Stimulated activated CD8-positive, alpha-beta memory T cell treated with anti-CD3 and anti-CD28 coated beads, Interleukin-2, amount 100 ng/mL, for 48 hours (primary cell): ENCODE data around the gene CHMP5.

Source experiments
- DNase-seq, 2 donors: peaks; one replicate each; pipeline ENCODE4 v3.0.0-alpha.2; 2020; ENCODE audit warnings: low read depth in 2 of 2

Gene CHMP5

GRCh38 chr9:33264473-33265177 lies at the start of gene CHMP5, which contains the start of gene BAG1:
CHMP5 (plus strand) TSS chr9:33265049; CDS start chr9:33265079, 30 bp downstream.
BAG1 (minus strand) TSS chr9:33264708.
- peak; percentile 99 to 100 for DNase-seq

DNA sequence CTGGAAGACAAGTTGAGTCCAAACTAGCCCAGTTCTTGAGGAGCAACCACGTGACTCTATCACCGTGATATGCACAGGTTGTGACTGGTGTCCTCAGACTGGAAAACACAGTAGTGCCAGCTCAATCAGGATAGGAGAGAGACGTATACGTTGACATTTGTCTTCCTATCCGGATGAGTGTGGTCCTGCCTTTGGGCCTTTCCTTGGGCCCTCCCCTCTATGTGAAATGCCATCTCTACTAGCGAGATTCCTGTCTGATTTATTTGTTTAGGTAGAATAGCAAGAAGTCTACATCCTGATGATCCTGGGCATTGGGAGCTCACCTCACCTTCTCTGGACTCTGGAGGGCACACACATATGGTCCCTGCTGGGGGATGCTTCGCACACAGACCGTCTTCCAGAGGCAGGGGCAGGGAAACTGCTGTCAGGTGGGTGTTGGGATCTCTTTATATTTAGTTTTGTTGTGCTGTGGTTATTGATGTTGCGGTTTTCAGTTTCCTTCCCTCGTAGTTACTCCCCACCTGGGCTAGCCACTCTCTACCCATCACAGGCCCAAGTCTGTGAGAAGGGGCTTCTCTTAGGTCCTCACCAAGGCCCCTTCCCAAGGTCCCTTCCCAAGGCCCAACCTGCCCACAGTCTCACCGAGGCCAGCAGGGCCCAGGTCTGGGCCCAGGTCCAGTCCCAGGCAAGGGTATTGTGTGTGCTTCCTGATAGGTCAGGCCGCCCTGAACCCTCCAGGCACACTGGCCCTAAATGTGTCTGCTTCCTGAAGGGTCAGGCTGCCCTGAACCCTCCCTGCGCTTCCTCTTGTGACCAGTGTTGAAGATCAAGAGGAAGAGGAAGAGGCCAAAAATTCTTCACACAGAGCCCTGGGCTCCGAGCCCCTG lies 43.9 kb upstream of the CHMP5 start:
- no peak for DNase-seq

GRCh38 chr9:33221568-33221884 lies 43.3 kb upstream of the CHMP5 start:
- no peak for DNase-seq

- DNase-seq, result no peak
Measured at GRCh38 chr9:33222031-33222430, 42.8 kb upstream of the CHMP5 start.

DNA sequence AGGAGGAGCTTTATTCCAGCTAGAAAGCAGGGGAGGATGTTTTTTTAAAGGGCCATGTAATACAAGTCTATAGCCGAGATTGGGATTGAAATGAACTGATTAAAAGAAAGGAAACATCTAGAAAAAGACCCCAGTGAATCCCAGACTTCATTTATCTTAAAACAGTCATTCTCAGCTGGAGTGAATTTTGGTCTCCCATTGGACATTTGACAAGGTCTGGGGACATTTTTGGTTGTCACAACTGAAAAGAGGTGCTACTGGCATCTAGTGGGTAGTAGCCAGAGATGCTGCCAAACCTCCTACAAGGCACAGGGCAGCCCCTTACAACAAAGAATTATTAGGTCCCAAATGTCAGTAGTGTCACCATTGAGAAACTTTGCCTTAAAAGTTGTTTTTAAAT lies 41.2 kb upstream of the CHMP5 start:
- no peak for DNase-seq

DNA sequence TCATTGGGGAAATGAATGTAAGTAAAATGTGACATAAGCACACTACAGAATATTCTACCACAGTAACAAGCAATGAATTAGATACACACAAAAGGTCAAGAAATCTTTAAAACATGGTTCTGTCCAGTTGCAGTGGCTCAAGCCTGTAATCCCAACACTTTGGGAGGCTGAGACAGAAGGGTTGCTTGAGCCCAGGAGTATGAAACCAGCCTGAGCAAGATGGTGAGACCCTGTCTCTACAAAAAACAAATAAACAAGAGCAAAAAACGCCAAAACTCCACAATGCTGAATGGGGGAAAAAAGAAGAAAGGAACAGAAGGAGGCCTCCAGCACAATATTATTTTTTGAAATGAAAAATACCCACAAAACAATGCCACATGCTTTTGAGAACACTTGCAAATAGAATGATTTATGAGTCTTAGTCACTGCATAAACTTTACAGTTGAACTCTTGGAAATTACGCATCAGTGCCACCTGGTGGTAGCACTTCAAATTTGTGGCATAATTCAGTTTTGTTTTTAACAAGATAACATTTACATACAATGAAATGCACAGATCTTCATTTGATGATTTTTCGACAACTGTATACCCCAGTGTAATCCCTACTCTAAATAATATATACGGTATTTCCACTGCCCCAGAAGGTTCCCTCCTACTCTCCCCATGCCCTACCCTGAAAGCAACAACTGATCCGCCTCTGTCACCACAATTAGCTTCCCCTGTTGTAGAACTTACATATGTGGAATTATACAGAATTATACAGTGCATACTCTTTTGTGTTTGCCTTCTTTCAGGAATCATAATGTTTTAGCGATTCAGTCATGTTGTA lies 39.3 kb upstream of the CHMP5 start:
- peak; percentile 30 to 42 for DNase-seq

- DNase-seq, result no peak
Measured at GRCh38 chr9:33227008-33227398, 37.8 kb upstream of the CHMP5 start.

- DNase-seq, result no peak
Measured at GRCh38 chr9:33227741-33228140, 37.1 kb upstream of the CHMP5 start.

DNA sequence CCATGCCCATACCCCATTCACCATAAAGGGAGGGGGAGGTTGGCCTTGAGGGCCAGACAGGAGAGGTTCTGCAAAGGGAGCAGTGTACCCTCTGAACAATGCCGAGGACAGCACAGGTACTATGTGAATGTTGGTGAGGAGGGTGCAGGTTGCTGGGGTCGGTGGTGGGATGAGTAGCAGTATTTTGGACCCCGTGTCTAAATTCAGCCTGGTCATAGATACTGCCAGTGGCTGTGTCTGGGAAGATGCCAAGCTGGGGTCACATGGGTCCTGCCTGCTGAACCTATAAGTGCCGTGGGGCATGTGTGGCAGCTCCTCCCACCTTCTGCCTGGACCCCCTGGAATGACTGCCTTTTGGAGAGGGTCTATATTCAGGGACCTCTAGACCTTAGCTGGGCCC lies 36.2 kb upstream of the CHMP5 start:
- DNase-seq, result no peak

DNA sequence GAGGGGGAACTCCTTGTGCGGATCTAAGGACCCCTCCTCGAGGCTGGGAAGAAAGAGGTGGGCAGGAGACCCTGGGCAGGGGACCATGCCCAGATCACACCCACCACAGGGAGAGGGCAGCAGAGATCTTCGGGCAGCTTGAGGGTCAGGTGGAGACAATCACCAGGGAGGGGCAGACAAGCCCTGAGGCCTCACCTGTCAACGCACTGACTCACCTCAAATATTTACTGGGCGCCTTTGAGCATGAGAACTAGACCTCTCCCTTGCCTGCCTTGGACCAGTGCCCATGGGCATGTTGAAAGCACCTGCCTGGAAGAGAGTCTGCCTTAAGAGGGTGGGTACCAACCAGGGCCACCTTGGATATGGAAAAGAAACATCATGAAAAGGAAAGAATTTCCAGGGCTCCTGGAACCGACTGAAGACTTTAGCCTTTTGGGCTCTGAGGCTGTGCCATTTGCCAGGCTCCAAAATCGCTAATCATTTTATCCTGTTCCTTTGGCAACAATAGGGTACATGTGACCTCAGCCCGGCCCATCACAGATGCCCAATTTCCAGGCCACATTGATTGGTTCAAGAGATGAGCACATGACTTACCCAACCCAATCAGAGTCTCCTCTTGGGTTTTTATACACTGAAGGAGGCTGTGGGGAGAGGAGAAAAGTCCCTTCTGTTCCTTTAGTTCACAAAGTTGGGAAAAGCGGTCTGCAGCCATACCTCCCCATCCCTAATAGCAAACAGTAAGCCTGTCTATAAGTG lies 35.3 kb upstream of the CHMP5 start:
- no peak for DNase-seq

GRCh38 chr9:33230756-33231622 lies 33.9 kb upstream of the CHMP5 start:
- DNase-seq, result no peak

DNA sequence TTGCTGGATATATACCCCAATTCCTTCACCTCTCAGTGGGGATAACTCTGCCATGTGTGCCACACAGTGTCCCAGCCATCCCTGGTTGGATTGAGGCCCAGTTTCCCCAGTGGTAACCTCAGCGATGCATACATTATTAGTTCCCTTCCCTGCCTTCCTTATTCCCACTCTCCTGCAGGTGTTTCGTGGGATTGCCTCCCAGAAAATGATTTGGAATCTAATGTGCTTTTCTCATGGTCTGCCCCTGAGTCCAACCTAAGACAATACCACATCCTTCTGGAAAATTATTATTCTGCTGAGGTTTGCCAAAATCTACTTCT lies 33.3 kb upstream of the CHMP5 start:
- DNase-seq, result no peak

DNA sequence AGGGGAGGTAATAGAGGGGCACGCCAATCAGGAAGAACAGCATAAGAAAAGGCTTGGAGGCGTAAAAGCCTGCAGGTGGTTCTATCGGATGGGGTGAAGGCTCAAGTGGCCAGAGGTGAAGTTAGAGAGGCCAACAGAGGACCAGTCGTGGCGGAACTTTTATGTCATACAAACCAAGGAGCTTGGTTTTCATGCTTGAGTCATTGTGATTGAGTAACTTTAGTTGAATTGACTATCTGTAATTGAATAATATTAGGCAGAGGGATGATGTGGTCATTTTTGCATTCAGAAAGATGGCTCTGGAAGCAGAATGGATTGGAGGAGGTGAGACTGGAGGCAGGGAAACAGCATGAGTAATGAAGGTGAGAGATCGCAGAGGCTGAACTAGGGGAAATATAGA lies 32.0 kb upstream of the CHMP5 start:
- no peak for DNase-seq

- no peak for DNase-seq
Measured at GRCh38 chr9:33233626-33234342, 31.1 kb upstream of the CHMP5 start.

DNA sequence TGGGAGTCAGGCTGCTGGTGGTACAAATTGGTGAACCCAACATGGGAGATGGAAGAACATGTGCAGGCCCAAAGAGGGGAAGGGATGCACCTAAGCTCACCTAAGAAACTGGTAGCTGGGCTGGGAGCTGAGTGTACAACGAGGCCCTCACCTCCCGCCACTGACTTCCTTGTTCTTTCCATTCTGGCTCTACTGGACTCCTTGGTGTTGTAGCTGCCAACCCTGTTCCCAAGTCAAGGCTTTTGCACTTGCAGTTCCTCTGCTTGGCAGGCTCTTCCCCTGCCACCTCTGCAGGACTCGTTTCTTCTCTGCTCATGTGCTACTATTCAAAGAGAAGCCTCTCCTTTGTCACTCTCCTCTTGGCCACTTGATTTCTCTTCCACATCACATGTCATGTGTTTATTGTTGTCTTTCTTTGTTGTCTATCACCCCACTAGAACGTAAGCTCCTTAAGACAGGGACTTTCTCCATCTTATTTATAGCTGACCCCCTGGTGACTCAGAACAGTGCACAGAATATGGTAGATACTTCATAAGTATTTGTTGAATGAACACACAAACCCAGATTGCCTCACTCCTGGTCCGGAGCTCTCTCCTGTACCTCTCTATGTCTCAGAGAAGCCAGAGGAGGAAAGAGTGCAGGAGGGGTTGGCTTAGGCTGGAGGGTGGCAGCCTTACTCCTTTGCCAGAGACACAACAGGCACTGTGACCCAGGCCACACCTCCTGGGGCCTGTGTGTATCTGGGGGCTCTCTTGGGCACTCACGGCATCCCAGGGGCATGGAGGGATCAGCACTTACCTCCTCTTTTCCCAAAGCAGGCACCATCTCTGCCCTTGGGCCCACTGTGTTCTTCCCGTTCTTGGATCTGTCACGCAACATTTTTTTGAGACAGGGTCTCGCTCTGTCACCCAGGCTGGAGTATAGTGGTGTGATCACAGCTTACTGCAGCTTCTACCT lies 30.1 kb upstream of the CHMP5 start:
- no peak for DNase-seq

DNA sequence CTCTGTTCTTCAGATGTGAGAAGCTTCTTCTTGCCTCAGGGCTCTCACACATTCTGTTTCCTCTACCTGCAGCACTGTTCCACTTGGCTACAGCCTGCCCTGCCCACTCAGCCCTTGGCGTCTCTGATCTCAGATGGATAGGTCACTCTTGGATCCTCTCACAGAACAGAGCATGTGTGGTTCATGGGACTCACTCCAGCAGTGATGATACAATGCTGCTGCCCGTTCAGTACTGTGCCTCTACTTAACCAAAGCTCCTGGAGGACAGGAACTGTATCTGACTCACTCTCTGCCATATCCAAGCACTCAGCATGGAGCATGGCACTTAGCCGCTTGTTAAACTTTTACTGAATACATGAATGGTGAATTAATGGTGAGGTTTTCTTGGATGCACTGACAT lies 28.3 kb upstream of the CHMP5 start:
- DNase-seq, result no peak

- DNase-seq, result no peak
Measured at GRCh38 chr9:33239921-33240320, 24.9 kb upstream of the CHMP5 start, which contains the start of gene SPINK4. SPINK4 (plus strand) TSS chr9:33240167; CDS start chr9:33240209, 42 bp downstream.

DNA sequence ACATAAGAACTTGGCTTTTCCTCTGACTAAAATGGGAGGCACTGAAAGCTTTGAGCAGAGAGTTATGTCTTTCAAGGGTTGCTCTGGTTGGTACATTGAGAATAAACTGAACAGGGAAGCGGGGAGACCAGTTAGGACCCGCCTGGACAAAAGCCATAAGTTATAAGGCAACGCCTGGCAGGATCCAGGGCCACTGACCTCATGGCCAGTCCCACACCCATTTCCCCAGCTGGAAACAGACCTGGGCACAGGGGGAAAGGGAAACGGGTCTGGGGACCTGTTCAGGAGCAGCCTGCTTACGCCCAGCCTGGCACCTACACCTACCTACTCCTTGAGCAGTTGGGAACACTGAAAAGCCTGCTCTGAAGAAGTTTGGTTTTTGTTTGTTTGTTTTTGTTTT lies 23.6 kb upstream of the CHMP5 start:
- DNase-seq, result no peak

- no peak for DNase-seq
Measured at GRCh38 chr9:33242609-33243134, 22.2 kb upstream of the CHMP5 start.
